Measurements from ENCODE around the gene RGL3. TPM values are rescaled to one million over a fixed set of nuclear protein-coding genes. Genes with fewer than 3 reads are reported as not detected.

Gene RGL3
- total RNA-seq, 1 experiment from 2014 or later, result 22.6 TPM

- Histone ChIP-seq H3K36me3 (ENCODE audit: control insufficient read depth, insufficient read depth, low read length) (no peaks in the 10 kb centered on the region), H3K27me3 (ENCODE audit: control insufficient read depth, insufficient read depth, low read length) (no peaks in the 10 kb centered on the region), H3K27ac (ENCODE audit: low read length) (peak overlapping the region; percentile 44), H3K9me3 (ENCODE audit: control insufficient read depth, insufficient read depth, low read depth, low read length) (no peaks in the 10 kb centered on the region), H3K4me3 (ENCODE audit: low read depth in 2 of 2, low read length in 2 of 2) (no peak overlapping the region), H3K4me1 (ENCODE audit: control insufficient read depth, insufficient read depth, low read length) (peaks cover 35% of the 10 kb centered on the region)
- POLR2A ChIA-PET, result no interaction called here
- ATAC-seq (no peak), DNase-seq (ENCODE audit: low read depth, low spot score) (no peak)
- CTCF ChIA-PET, result interaction anchor here (0.6 to 1.2 kb wide), 5 partner anchors 70 to 232 kb away, joined by 3 to 13 read pairs (median 5); no protein-coding TSS in a partner anchor
- TF ChIP-seq CTCF (IDR thresholded peaks at IDR 0.05) (no peak), TCF7L2 (IDR thresholded peaks at IDR 0.05; ENCODE audit: low read depth, low read length) (no peak), REST (IDR thresholded peaks at IDR 0.05; ENCODE audit: insufficient read depth in 1 of 2, low read depth in 2 of 2, low read length in 1 of 2) (no peak), POLR2AphosphoS5 (IDR thresholded peaks at IDR 0.05; ENCODE audit: low read depth, low read length) (no peak), SIN3A (IDR thresholded peaks at IDR 0.05; ENCODE audit: borderline replicate concordance, insufficient read depth, low read depth, low read length) (no peak)
- no TSS peak for BruUV-seq (replicated peaks)
- intact Hi-C loops (cut with micrococcal nuclease; ENCODE audit: unreplicated experiment), result no loop called here
- in situ Hi-C loops (cut with HindIII; ENCODE audit: low pct_unique_long_range_greater_than_20kb, low sequenced_read_pairs), result no loop called here
Observed at GRCh38 chr19:11377237-11377636, 41.9 kb downstream of the RGL3 start.

GRCh38 chr19:11375143-11375948 lies 43.8 kb downstream of the RGL3 start:
- Histone ChIP-seq H3K27me3 (ENCODE audit: control insufficient read depth, insufficient read depth, low read length) (no peaks in the 10 kb centered on the region), H3K9me3 (ENCODE audit: control insufficient read depth, insufficient read depth, low read depth, low read length) (no peaks in the 10 kb centered on the region), H3K27ac (ENCODE audit: low read length) (peak overlapping the region; percentile 83), H3K36me3 (ENCODE audit: control insufficient read depth, insufficient read depth, low read length) (no peaks in the 10 kb centered on the region), H3K4me1 (ENCODE audit: control insufficient read depth, insufficient read depth, low read length) (peaks cover 33% of the 10 kb centered on the region), H3K4me3 (ENCODE audit: low read depth in 2 of 2, low read length in 2 of 2) (peak overlapping the region; percentile 62 to 73)
- TF ChIP-seq TCF7L2 (IDR thresholded peaks at IDR 0.05; ENCODE audit: low read depth, low read length), result no peak
- TF ChIP-seq SIN3A (IDR thresholded peaks at IDR 0.05; ENCODE audit: borderline replicate concordance, insufficient read depth, low read depth, low read length), result no peak
- no peak for TF ChIP-seq CTCF (IDR thresholded peaks at IDR 0.05)
- no peak for TF ChIP-seq POLR2AphosphoS5 (IDR thresholded peaks at IDR 0.05; ENCODE audit: low read depth, low read length)
- TF ChIP-seq REST (IDR thresholded peaks at IDR 0.05; ENCODE audit: insufficient read depth in 1 of 2, low read depth in 2 of 2, low read length in 1 of 2), result no peak
- intact Hi-C loops (cut with micrococcal nuclease; ENCODE audit: unreplicated experiment) (no loop called here), in situ Hi-C loops (cut with HindIII; ENCODE audit: low pct_unique_long_range_greater_than_20kb, low sequenced_read_pairs) (no loop called here)
- ATAC-seq (peak; percentile 31), DNase-seq (ENCODE audit: low read depth, low spot score) (no peak)
- TSS peak; percentile 96 for BruUV-seq (replicated peaks)
- ChIA-PET CTCF (interaction anchor here (0.6 to 1.8 kb wide), 4 partner anchors 13 to 107 kb away, joined by 4 to 5 read pairs (median 5); no protein-coding TSS in a partner anchor), POLR2A (interaction anchor here (1.4 kb wide), 1 partner anchor 30 kb away, joined by 8 read pairs; no protein-coding TSS in a partner anchor)
